SJCRH30 (cell line): ENCODE results near the gene LRIG1. TPM values are rescaled to one million over a fixed set of nuclear protein-coding genes. Genes with fewer than 3 reads are reported as not detected.

ENCODE experiments used
- DNase-seq, 2 experiments: peaks; one replicate each; pipeline ENCODE4 v3.0.0-alpha.2; 2015 to 2020
- H3K27ac ChIP-seq: fragments of 250-450 bp; sonication (Bioruptor Pico); 2 replicates; pipeline ENCODE4 v1.5.1; 2020; ENCODE audit warnings: mild to moderate bottlenecking, moderate library complexity
- H3K27me3 ChIP-seq: fragments of 250-450 bp; sonication (Bioruptor Pico); 2 replicates; pipeline ENCODE4 v1.5.1; 2020; ENCODE audit warnings: mild to moderate bottlenecking, moderate library complexity
- H3K36me3 ChIP-seq: fragments of 250-450 bp; sonication (Bioruptor Pico); 2 replicates; pipeline ENCODE4 v1.5.1; 2020; ENCODE audit warnings: mild to moderate bottlenecking, moderate library complexity
- H3K4me1 ChIP-seq: fragments of 250-450 bp; sonication (Bioruptor Pico); 2 replicates; pipeline ENCODE4 v1.5.1; 2020; ENCODE audit warnings: mild to moderate bottlenecking, moderate library complexity
- H3K4me3 ChIP-seq: fragments of 250-450 bp; sonication (Bioruptor Pico); 2 replicates; pipeline ENCODE4 v1.5.1; 2020; ENCODE audit warnings: mild to moderate bottlenecking, moderate library complexity
- H3K9me3 ChIP-seq: fragments of 250-450 bp; sonication (Bioruptor Pico); replicated peaks from 2 replicates; pipeline ENCODE4 v1.5.1; 2020; ENCODE audit warnings: mild to moderate bottlenecking, moderate library complexity
- total RNA-seq: library from RNA; depleted of rRNA; stranded (reverse); fragments of >200 nt; shearing (Covaris generic); gene quantifications from 2 replicates; pipeline ENCODE4 v1.2.3, GENCODE V29; 2014

LRIG1 gene
- total RNA-seq, 1 experiment from 2014 or later: 16.9 TPM

- H3K36me3 ChIP-seq: no peaks in the 10 kb centered on the region
Observed at GRCh38 chr3:66407611-66408218, 93.1 kb downstream of the LRIG1 start.

GRCh38 chr3:66406831-66407610 is 93.8 kb downstream of the LRIG1 start:
- Histone ChIP-seq H3K4me3 (no peak overlapping the region), H3K4me1 (no peaks in the 10 kb centered on the region), H3K27me3 (no peaks in the 10 kb centered on the region), H3K27ac (no peak overlapping the region), H3K36me3 (no peaks in the 10 kb centered on the region), H3K9me3 (no peaks in the 10 kb centered on the region)
- no peak for DNase-seq

More at GRCh38 chr3:66407611-66408218, 93.1 kb downstream of the LRIG1 start:
- H3K9me3 ChIP-seq: no peaks in the 10 kb centered on the region
- no peaks in the 10 kb centered on the region for H3K4me1 ChIP-seq
- no peak overlapping the region for H3K4me3 ChIP-seq
- no peaks in the 10 kb centered on the region for H3K27me3 ChIP-seq
- peak; percentile 39 to 67 for DNase-seq
- H3K27ac ChIP-seq: no peak overlapping the region

- Histone ChIP-seq H3K4me3 (no peak overlapping the region), H3K27me3 (no peaks in the 10 kb centered on the region), H3K9me3 (no peaks in the 10 kb centered on the region), H3K4me1 (no peaks in the 10 kb centered on the region), H3K36me3 (no peaks in the 10 kb centered on the region), H3K27ac (no peak overlapping the region)
- DNase-seq: no peak
Observed at GRCh38 chr3:66406163-66406562, 94.7 kb downstream of the LRIG1 start.

- no peak for DNase-seq
- Histone ChIP-seq H3K4me3 (no peak overlapping the region), H3K27ac (no peak overlapping the region), H3K36me3 (no peaks in the 10 kb centered on the region), H3K27me3 (no peaks in the 10 kb centered on the region), H3K4me1 (no peaks in the 10 kb centered on the region), H3K9me3 (no peaks in the 10 kb centered on the region)
Observed at GRCh38 chr3:66405701-66406091, 95.1 kb downstream of the LRIG1 start.

GRCh38 chr3:66404903-66405700 is 95.7 kb downstream of the LRIG1 start:
- Histone ChIP-seq H3K9me3 (no peaks in the 10 kb centered on the region), H3K27ac (no peak overlapping the region), H3K4me3 (no peak overlapping the region), H3K36me3 (no peaks in the 10 kb centered on the region), H3K4me1 (no peaks in the 10 kb centered on the region), H3K27me3 (no peaks in the 10 kb centered on the region)
- DNase-seq: no peak

GRCh38 chr3:66404197-66404596 is 96.6 kb downstream of the LRIG1 start:
- H3K27ac ChIP-seq: no peak overlapping the region
- H3K4me1 ChIP-seq: peaks cover under 1% of the 10 kb centered on the region; the same call in 1 of the 2 replicates
- no peak overlapping the region for H3K4me3 ChIP-seq
- no peak for DNase-seq
- H3K36me3 ChIP-seq: no peaks in the 10 kb centered on the region
- no peaks in the 10 kb centered on the region for H3K27me3 ChIP-seq
- no peaks in the 10 kb centered on the region for H3K9me3 ChIP-seq

GRCh38 chr3:66403323-66403990 is 97.4 kb downstream of the LRIG1 start:
- H3K27me3 ChIP-seq: no peaks in the 10 kb centered on the region
- H3K27ac ChIP-seq: no peak overlapping the region
- H3K4me3 ChIP-seq: no peak overlapping the region
- H3K9me3 ChIP-seq: no peaks in the 10 kb centered on the region
- DNase-seq: no peak
- H3K4me1 ChIP-seq: peaks cover 7% of the 10 kb centered on the region
- no peaks in the 10 kb centered on the region for H3K36me3 ChIP-seq

GRCh38 chr3:66402596-66403290 is 98.1 kb downstream of the LRIG1 start:
- Histone ChIP-seq H3K27me3 (no peaks in the 10 kb centered on the region), H3K27ac (no peak overlapping the region), H3K4me1 (peaks cover 14% of the 10 kb centered on the region), H3K9me3 (no peaks in the 10 kb centered on the region), H3K4me3 (no peak overlapping the region), H3K36me3 (no peaks in the 10 kb centered on the region)
- no peak for DNase-seq

- H3K27me3 ChIP-seq: no peaks in the 10 kb centered on the region
- no peak overlapping the region for H3K4me3 ChIP-seq
- no peaks in the 10 kb centered on the region for H3K36me3 ChIP-seq
- H3K27ac ChIP-seq: no peak overlapping the region
- peaks cover 15% of the 10 kb centered on the region for H3K4me1 ChIP-seq
- H3K9me3 ChIP-seq: no peaks in the 10 kb centered on the region
- DNase-seq: no peak
Observed at GRCh38 chr3:66401675-66402491, 98.9 kb downstream of the LRIG1 start.

- H3K27me3 ChIP-seq: no peaks in the 10 kb centered on the region
- H3K27ac ChIP-seq: no peak overlapping the region
- no peak overlapping the region for H3K4me3 ChIP-seq
- H3K4me1 ChIP-seq: peaks cover 15% of the 10 kb centered on the region
- no peak for DNase-seq
- H3K9me3 ChIP-seq: no peaks in the 10 kb centered on the region
- no peaks in the 10 kb centered on the region for H3K36me3 ChIP-seq
Observed at GRCh38 chr3:66401157-66401550, 99.7 kb downstream of the LRIG1 start.

GRCh38 chr3:66400411-66401156 is 100.2 kb downstream of the LRIG1 start:
- no peak for DNase-seq
- H3K4me3 ChIP-seq: no peak overlapping the region
- H3K27me3 ChIP-seq: no peaks in the 10 kb centered on the region
- no peaks in the 10 kb centered on the region for H3K36me3 ChIP-seq
- no peak overlapping the region for H3K27ac ChIP-seq
- H3K4me1 ChIP-seq: peaks cover 15% of the 10 kb centered on the region
- H3K9me3 ChIP-seq: no peaks in the 10 kb centered on the region

- no peak overlapping the region for H3K27ac ChIP-seq
- H3K36me3 ChIP-seq: no peaks in the 10 kb centered on the region
- H3K27me3 ChIP-seq: no peaks in the 10 kb centered on the region
- DNase-seq: no peak
- no peaks in the 10 kb centered on the region for H3K9me3 ChIP-seq
- peaks cover 15% of the 10 kb centered on the region for H3K4me1 ChIP-seq
- no peak overlapping the region for H3K4me3 ChIP-seq
Observed at GRCh38 chr3:66399529-66400232, 101.1 kb downstream of the LRIG1 start.
